GM12872 (cell line): ENCODE measurements around the gene FARS2.

Experiments used
- TF ChIP-seq, protein P1 (sequence below): IDR thresholded peaks from 3 replicates; pipeline ENCODE4 v1.5.1; 2011; ENCODE audit warnings: low read depth, mild to moderate bottlenecking, low read length, moderate library complexity; ENCODE audit not compliant: insufficient read depth

FARS2 gene

DNA sequence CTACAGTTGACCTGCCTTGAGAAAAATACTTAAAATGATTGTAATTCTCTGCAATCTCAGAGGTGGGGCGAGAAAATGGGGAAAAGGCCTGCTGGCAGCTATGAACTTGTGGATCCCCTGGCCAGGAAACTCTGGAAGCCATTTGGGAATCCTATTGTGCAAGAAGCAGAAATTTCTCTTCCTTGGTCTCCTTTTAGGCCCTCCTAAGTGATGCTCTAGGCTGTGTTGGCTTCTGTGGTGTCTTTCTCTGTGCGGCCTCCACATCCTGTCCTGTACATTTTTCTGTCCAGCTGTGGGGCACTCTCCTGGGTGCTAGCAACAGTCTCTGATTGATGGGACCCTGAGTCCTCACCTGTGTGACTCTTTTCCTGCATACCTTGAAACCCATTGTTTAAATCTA, 290.9 kb downstream of the FARS2 start:
- TF ChIP-seq, protein P1, sequence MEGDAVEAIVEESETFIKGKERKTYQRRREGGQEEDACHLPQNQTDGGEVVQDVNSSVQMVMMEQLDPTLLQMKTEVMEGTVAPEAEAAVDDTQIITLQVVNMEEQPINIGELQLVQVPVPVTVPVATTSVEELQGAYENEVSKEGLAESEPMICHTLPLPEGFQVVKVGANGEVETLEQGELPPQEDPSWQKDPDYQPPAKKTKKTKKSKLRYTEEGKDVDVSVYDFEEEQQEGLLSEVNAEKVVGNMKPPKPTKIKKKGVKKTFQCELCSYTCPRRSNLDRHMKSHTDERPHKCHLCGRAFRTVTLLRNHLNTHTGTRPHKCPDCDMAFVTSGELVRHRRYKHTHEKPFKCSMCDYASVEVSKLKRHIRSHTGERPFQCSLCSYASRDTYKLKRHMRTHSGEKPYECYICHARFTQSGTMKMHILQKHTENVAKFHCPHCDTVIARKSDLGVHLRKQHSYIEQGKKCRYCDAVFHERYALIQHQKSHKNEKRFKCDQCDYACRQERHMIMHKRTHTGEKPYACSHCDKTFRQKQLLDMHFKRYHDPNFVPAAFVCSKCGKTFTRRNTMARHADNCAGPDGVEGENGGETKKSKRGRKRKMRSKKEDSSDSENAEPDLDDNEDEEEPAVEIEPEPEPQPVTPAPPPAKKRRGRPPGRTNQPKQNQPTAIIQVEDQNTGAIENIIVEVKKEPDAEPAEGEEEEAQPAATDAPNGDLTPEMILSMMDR = no peak

DNA sequence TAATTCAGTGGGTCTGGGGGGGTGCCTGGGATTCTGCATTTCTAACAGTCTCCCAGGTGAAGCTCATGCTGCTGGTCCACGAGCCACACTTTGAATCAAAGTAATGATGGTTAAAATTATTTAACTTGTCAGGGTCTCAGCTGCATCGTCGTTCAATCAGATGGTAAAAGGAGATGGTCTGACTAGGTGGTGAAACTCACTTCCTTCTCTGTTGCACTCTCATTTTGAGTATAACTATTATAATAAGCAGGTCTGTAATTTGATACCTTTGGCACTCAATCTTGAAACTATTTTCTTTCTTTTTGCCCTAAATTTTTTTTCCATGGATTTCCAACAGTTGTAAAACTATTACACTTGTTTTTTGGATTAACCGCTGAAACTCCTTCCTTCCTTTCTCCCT, 292.5 kb downstream of the FARS2 start:
- TF ChIP-seq, protein P1 = no peak

DNA sequence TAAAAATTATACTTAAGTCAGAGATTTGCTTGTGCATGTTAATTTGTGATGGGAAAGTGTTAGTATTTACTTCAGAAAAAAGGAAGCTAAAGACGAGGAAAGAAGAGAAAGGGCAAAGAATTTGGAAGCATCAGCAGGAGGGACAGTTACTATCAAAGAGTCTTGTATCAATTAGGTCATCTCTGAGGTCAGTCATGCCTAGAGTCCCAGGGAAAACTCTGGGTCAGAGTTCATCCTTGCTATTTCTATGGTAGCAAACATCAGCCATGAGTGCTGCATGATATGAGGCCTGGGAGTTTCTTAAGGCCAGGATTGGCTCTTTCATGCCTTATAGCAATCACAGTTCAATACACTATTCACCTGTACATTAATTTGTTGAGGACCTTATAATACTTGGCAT, 292.9 kb downstream of the FARS2 start:
- TF ChIP-seq, protein P1 = no peak

DNA sequence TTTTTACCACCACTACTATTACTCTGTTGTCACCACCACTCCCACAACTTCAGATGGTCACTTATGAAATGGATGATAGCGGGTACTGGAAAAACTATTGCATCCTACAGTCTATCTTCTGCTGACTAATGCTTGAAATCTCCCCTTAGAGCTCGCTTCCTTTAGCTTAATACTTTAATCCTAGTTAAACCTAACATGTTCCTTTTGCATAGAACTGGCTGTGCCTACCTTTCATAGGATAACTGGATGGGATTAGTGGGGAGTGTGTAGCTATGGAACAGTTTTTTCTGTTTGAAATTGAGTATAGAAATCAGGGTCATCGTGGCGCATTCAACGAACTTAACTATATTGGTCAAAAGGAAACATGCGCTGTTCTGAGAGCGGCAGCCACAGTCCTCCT, 294.7 kb downstream of the FARS2 start:
- TF ChIP-seq, protein P1 = no peak

DNA sequence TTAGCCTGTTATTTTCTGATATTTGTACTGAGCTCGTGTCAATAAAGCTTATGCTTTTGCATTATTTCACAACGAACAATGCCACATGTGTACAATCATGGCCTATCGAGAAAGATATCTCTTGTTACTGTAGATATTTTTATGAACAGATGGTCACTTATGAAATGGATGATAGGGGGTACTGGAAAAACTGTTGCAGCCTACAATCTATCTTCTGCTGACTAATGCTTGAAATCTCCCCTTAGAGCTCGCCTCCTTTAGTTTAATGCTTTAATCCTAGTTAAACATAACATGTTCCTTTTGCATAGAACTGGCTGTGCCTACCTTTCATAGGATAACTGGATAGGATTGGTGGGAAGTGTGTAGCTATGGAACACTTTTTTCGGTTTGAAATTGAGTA, 296.2 kb downstream of the FARS2 start:
- TF ChIP-seq, protein P1 = no peak

DNA sequence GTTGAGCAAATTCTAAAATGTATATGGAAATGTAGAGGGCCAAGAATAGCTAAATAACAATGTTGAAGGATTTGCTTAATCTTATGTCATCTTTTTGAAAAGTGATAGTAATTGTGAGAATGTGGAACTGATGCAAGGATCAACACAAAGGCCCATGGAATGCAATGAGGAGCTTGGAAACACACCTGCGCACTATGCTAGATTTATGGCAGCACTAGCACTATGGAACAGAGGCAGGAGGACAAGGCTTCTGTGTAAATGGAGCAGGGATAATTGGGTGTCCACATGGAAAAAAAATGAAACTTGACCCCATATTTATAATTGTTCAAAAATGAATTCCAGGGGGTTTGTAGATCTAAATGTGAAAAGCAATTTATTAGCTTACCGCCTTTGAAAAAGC, 298.3 kb downstream of the FARS2 start:
- TF ChIP-seq, protein P1 = no peak

DNA sequence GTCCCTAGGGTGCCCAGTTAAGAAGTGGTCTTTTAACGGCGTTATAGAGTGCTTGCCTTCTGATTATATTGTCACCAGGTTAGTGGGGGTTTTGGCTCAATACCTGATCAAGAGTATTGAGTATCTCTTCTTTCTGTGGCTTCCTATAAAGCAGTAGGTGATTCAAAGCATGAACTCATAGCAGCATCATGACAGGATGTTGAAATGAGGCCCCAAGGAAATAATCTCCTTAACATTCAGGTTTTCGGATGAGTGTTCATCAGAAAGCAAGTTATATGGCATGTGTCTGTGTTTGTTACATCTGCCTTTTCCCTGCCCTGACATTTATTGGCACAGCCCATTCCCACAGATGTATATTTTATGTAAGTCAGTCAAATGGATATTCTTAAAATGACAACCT, 301.0 kb downstream of the FARS2 start:
- TF ChIP-seq, protein P1 = no peak

DNA sequence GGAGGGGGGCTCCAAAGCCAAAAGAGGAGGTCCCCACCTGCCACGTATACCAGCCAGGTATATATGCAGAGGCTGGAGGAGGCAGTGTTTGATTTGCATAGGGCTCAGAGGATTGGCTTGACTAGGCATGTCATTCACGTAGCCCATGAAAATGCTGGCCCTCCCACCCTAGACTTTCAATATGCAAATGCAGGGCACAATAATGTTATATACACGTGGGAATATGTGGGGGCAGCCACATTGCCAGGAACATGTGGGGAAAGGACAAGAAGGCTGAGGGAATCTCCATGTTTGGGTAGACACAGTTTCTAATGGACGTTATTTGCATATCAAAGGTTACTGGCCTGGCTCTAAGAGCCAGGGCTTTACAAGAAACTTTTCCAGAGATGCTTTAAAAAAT, 301.8 kb downstream of the FARS2 start:
- TF ChIP-seq, protein P1 = no peak
